Upper lobe of left lung (tissue), 4 donors: ENCODE results near the gene NYAP2.

ENCODE experiments used
- CTCF ChIP-seq, 6 experiments: fragments of 450-650 bp in 4 of 6; fragments of 200-600 bp in 2 of 6; sonication (generic) in 2 of 6; IDR thresholded peaks; one replicate each; pipeline ENCODE4 v1.5.1; 2016 to 2019; ENCODE audit warnings: antibody characterized with exemption in 6 of 6
- POLR2A ChIP-seq, 4 donors: fragments of 450-650 bp; IDR thresholded peaks; one replicate each; pipeline ENCODE4 v1.5.1; 2016 to 2017; ENCODE audit warnings: antibody characterized with exemption in 4 of 4, mild to moderate bottlenecking in 2 of 4
- POLR2AphosphoS5 ChIP-seq, 2 donors: sonication (generic); formaldehyde crosslinking; IDR thresholded peaks; one replicate each; pipeline ENCODE4 v1.5.1; 2017; ENCODE audit warnings: antibody characterized with exemption in 2 of 2

GRCh38 chr2:225515033-225515432, 115.5 kb downstream of the NYAP2 start:
- TF ChIP-seq POLR2A (IDR thresholded peaks at IDR 0.05): no peak
- TF ChIP-seq CTCF (IDR thresholded peaks at IDR 0.05): no peak
- TF ChIP-seq POLR2AphosphoS5 (IDR thresholded peaks at IDR 0.05): no peak
